NT2/D1 (cell line): ENCODE results near the gene MPPED1.

Experiments used
- SUZ12 ChIP-seq: IDR thresholded peaks from 2 replicates; pipeline ENCODE4 v1.6.1; 2011; ENCODE audit not compliant: insufficient read length, insufficient read depth; ENCODE audit errors: extremely low read depth
- YY1 ChIP-seq: IDR thresholded peaks from 2 replicates; pipeline ENCODE4 v1.6.1; 2011; ENCODE audit not compliant: insufficient read length, insufficient read depth
- ZNF274 ChIP-seq: IDR thresholded peaks from 2 replicates; pipeline ENCODE4 v1.6.1; 2011; ENCODE audit warnings: mild to moderate bottlenecking, low read depth, low read length

DNA sequence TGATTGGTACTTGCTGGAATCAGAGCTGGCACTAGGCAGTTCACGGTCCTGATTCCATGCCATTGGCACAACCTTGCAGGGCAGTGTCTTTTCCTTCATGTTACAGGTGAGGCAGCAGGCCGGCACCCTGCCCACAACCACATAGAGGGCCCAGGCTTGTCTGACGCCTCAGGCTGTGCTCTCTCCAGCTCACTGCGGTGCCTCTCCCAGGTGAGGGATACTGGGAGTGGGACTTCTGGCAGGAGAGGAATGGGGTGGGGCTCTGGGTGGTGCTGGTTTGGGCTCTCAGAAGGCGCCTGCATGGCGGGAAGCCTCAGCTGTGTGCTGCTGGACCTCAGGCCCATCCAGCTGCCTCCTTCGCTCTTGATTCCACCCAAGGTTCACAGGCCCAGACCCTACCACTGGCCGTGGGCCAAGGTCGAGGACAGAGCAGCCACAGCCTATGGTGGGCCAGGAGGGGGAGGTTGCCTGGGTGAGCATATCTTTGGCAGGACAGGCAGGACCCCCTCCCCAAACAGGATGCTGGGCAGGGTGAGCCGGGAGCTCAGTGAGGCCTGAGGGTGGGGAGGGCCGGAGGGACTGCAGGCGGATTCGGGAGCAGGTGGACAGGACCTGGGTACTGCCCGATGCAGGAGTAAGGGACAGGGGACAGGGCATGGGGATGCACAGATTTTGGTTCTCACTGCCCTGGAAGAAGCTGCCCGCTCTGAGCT lies 7.0 kb upstream of the MPPED1 start:
- TF ChIP-seq YY1 (no peak), SUZ12 (no peak), ZNF274 (no peak)
